Gastrocnemius medialis (tissue), 4 donors: ENCODE data around the gene FBXL17.

Experiments
- CTCF ChIP-seq, 5 experiments: fragments of 450-650 bp in 3 of 5; fragments of 200-600 bp in 2 of 5; sonication (generic) in 2 of 5; IDR thresholded peaks in 4 of 5; conservative IDR thresholded peaks in 1 of 5; 1 replicate in 4 of 5; 2 replicates in 1 of 5; pipeline ENCODE4 v1.5.1; 2016 to 2019; ENCODE audit warnings: antibody characterized with exemption in 5 of 5, mild to moderate bottlenecking in 3 of 5, moderate library complexity in 3 of 5
- POLR2A ChIP-seq, 2 donors: fragments of 450-650 bp; IDR thresholded peaks; one replicate each; pipeline ENCODE4 v1.6.1; 2017; ENCODE audit warnings: antibody characterized with exemption in 2 of 2, mild to moderate bottlenecking in 2 of 2, moderate library complexity in 2 of 2

- no peak for TF ChIP-seq CTCF (IDR thresholded peaks at IDR 0.05 in 4 of 5, conservative IDR thresholded peaks at IDR 0.05 in 1 of 5)
- no peak for TF ChIP-seq POLR2A (IDR thresholded peaks at IDR 0.05)
Observed at GRCh38 chr5:107873877-107874276, 508.0 kb downstream of the FBXL17 start.
